ENCODE data around the gene NES.

Gene NES

DNA sequence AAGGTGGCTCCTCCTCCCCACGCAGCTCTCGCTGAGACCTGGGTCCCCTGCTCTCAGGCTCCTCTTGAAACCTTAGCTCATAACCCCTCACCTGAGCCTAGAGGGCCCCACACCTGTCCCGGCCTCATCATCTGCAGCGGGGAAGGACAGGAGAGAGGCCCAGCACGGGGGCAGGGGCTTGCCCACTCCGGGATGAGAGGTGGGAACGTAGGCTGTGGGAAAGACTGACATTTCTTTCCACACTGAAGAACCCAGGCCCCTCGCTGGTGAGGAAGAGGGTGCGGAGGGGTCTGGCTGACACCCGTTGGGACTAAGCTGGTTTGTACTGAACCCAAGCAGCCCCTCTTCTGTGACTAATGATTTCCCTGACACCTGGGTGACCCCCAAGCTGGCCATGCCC lies 14.0 kb upstream of the NES start:
- Histone ChIP-seq H3K27ac (replicated peaks) (no peak overlapping the region), H3K4me3 (replicated peaks; ENCODE audit: insufficient read depth, low read length) (no peak overlapping the region), H3K27me3 (ENCODE audit: insufficient read depth, poor library complexity, severe bottlenecking) (peaks cover 51% of the 10 kb centered on the region)
- TF ChIP-seq CTCF (IDR thresholded peaks at IDR 0.05; ENCODE audit: insufficient read depth, low read length) (no peak), POLR2AphosphoS5 (IDR thresholded peaks at IDR 0.05; ENCODE audit: low read depth) (no peak), GABPA (IDR thresholded peaks at IDR 0.05; ENCODE audit: low read depth) (no peak), SPI1 (IDR thresholded peaks at IDR 0.05; ENCODE audit: borderline replicate concordance, low read depth) (no peak)
- TF ChIP-seq, protein P1, sequence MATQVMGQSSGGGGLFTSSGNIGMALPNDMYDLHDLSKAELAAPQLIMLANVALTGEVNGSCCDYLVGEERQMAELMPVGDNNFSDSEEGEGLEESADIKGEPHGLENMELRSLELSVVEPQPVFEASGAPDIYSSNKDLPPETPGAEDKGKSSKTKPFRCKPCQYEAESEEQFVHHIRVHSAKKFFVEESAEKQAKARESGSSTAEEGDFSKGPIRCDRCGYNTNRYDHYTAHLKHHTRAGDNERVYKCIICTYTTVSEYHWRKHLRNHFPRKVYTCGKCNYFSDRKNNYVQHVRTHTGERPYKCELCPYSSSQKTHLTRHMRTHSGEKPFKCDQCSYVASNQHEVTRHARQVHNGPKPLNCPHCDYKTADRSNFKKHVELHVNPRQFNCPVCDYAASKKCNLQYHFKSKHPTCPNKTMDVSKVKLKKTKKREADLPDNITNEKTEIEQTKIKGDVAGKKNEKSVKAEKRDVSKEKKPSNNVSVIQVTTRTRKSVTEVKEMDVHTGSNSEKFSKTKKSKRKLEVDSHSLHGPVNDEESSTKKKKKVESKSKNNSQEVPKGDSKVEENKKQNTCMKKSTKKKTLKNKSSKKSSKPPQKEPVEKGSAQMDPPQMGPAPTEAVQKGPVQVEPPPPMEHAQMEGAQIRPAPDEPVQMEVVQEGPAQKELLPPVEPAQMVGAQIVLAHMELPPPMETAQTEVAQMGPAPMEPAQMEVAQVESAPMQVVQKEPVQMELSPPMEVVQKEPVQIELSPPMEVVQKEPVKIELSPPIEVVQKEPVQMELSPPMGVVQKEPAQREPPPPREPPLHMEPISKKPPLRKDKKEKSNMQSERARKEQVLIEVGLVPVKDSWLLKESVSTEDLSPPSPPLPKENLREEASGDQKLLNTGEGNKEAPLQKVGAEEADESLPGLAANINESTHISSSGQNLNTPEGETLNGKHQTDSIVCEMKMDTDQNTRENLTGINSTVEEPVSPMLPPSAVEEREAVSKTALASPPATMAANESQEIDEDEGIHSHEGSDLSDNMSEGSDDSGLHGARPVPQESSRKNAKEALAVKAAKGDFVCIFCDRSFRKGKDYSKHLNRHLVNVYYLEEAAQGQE (IDR thresholded peaks at IDR 0.05; ENCODE audit: insufficient replicate concordance, low read depth) = no peak
- DNase-seq (ENCODE audit: low read depth in 1 of 2, low spot score in 1 of 2) = no peak

DNA sequence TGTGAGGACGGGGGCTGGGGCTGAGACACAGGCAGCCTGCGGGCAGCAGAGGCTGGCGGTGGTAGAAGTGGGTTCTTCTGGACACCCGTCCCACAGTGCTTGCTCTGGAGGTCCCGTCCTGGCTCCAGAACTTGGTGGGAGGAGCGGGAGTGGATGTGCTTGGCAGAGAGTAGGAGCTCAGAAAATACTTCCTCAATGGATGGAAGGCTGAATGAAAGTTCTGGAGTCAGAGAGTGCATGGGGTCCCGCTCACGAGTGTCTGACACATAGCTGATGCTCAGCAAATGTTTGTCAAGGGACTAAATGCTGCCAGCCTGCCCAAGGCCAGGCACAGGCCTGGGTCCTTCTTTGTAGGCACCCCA lies 13.4 kb upstream of the NES start:
- H3K4me3 ChIP-seq (replicated peaks; ENCODE audit: insufficient read depth, low read length) = no peak overlapping the region
- TF ChIP-seq POLR2AphosphoS5 (IDR thresholded peaks at IDR 0.05; ENCODE audit: low read depth) (no peak), GABPA (IDR thresholded peaks at IDR 0.05; ENCODE audit: low read depth) (no peak), SPI1 (IDR thresholded peaks at IDR 0.05; ENCODE audit: borderline replicate concordance, low read depth) (no peak), CTCF (IDR thresholded peaks at IDR 0.05; ENCODE audit: insufficient read depth, low read length) (no peak)
- TF ChIP-seq, protein P1 (IDR thresholded peaks at IDR 0.05; ENCODE audit: insufficient replicate concordance, low read depth) = no peak

GRCh38 chr1:156689953-156690674 lies 12.9 kb upstream of the NES start:
- no peak for DNase-seq (ENCODE audit: low read depth in 1 of 2, low spot score in 1 of 2)
- TF ChIP-seq, protein P1 (IDR thresholded peaks at IDR 0.05; ENCODE audit: insufficient replicate concordance, low read depth) = no peak
- TF ChIP-seq POLR2AphosphoS5 (IDR thresholded peaks at IDR 0.05; ENCODE audit: low read depth) (no peak), GABPA (IDR thresholded peaks at IDR 0.05; ENCODE audit: low read depth) (no peak), CTCF (IDR thresholded peaks at IDR 0.05; ENCODE audit: insufficient read depth, low read length) (no peak)
- Histone ChIP-seq H3K27ac (replicated peaks) (no peak overlapping the region), H3K4me3 (replicated peaks; ENCODE audit: insufficient read depth, low read length) (no peak overlapping the region), H3K27me3 (ENCODE audit: insufficient read depth, poor library complexity, severe bottlenecking) (peaks cover 62% of the 10 kb centered on the region)

More for the DNA sequence above, 13.4 kb upstream of the NES start:
- Histone ChIP-seq H3K27me3 (ENCODE audit: insufficient read depth, poor library complexity, severe bottlenecking) (peaks cover 56% of the 10 kb centered on the region), H3K27ac (replicated peaks) (no peak overlapping the region)
- no peak for DNase-seq (ENCODE audit: low read depth in 1 of 2, low spot score in 1 of 2)
